HEK293 (cell line): ENCODE data around the gene HOXC5.
A peak's percentile ranks its signal among the peaks of the same experiment; 100 is the strongest.
"Not testable (repeated sequence)": the region's sequence is repeated elsewhere in the genome, so short reads cannot be mapped to it uniquely, and the experiment has no call there.

Experiments used
- CTCF ChIA-PET: fragments of 350-600 bp; formaldehyde crosslinking; extraction: SDS; loops from one replicate; lab custom pipeline; 2021; ENCODE audit warnings: antibody characterized with exemption; lab: Yijun Ruan, JAX
- POLR2A ChIA-PET: fragments of 300-600 bp; formaldehyde crosslinking; extraction: SDS; loops from one replicate; lab custom pipeline; 2020; ENCODE audit warnings: antibody characterized with exemption, inconsistent platforms; lab: Yijun Ruan, JAX
- H3K27ac ChIP-seq: fragments of 200-500 bp; sonication (Bioruptor generic); 2 replicates; pipeline ENCODE4 v1.5.1; 2014; ENCODE audit warnings: low read depth, low read length, control low read depth, inconsistent platforms; ENCODE audit errors: extremely low read depth
- H3K36me3 ChIP-seq, 2 experiments: fragments of 200-500 bp in 1 of 2; sonication (Bioruptor generic) in 1 of 2; 1 replicate in 1 of 2; 2 replicates in 1 of 2; pipeline ENCODE4 v1.5.1; 2014 to 2017; ENCODE audit warnings: inconsistent platforms in 2 of 2, low read length in 2 of 2; ENCODE audit not compliant: control insufficient read depth in 2 of 2, insufficient read depth in 1 of 2
- H3K4me1 ChIP-seq: fragments of 200-500 bp; sonication (Bioruptor generic); 2 replicates; pipeline ENCODE4 v1.5.1; 2014; ENCODE audit warnings: mild to moderate bottlenecking, low read length, inconsistent platforms; ENCODE audit not compliant: control insufficient read depth, insufficient read depth
- H3K4me3 ChIP-seq: 2 replicates; pipeline ENCODE4 v1.5.1; 2011; ENCODE audit warnings: low read depth, mild to moderate bottlenecking, control low read depth, low read length, moderate library complexity
- H3K9me3 ChIP-seq: fragments of 200-500 bp; sonication (Bioruptor generic); 2 replicates; pipeline ENCODE4 v1.5.1; 2014; ENCODE audit warnings: low read depth, low read length, inconsistent platforms; ENCODE audit not compliant: control insufficient read depth, insufficient read depth
- EGR2 ChIP-seq: fragments of 450-650 bp; formaldehyde crosslinking; IDR thresholded peaks from 2 replicates; pipeline ENCODE4 v1.5.1; 2016; ENCODE audit warnings: low read depth, missing biosample characterization, missing genetic modification characterization
- GLIS1 ChIP-seq: fragments of 450-650 bp; formaldehyde crosslinking; IDR thresholded peaks from 2 replicates; pipeline ENCODE4 v1.5.1; 2016; ENCODE audit warnings: missing biosample characterization, missing genetic modification characterization
- PBX3 ChIP-seq: sonication (generic); formaldehyde crosslinking; IDR thresholded peaks from 2 replicates; pipeline ENCODE4 v1.8.1; 2022; ENCODE audit warnings: mild to moderate bottlenecking, moderate library complexity, missing genetic modification reagents
- PRDM2 ChIP-seq: fragments of 450-650 bp; formaldehyde crosslinking; IDR thresholded peaks from 2 replicates; pipeline ENCODE4 v1.5.1; 2016; ENCODE audit warnings: missing biosample characterization, missing genetic modification characterization, borderline replicate concordance
- ZBTB44 ChIP-seq: fragments of 450-650 bp; IDR thresholded peaks from 2 replicates; pipeline ENCODE4 v1.5.1; 2018; ENCODE audit warnings: missing biosample characterization, mild to moderate bottlenecking, missing genetic modification characterization
- ZBTB48 ChIP-seq: fragments of 450-650 bp; formaldehyde crosslinking; IDR thresholded peaks from 2 replicates; pipeline ENCODE4 v1.5.1; 2016; ENCODE audit warnings: missing biosample characterization, missing genetic modification characterization
- ZNF132 ChIP-seq: fragments of 450-650 bp; formaldehyde crosslinking; IDR thresholded peaks from 2 replicates; pipeline ENCODE4 v1.5.1; 2017; ENCODE audit warnings: missing biosample characterization, missing genetic modification characterization, borderline replicate concordance
- ZNF157 ChIP-seq: fragments of 450-650 bp; formaldehyde crosslinking; IDR thresholded peaks from 2 replicates; pipeline ENCODE4 v1.5.1; 2016; ENCODE audit warnings: missing biosample characterization, missing genetic modification characterization
- ZNF221 ChIP-seq: fragments of 450-650 bp; formaldehyde crosslinking; IDR thresholded peaks from 2 replicates; pipeline ENCODE4 v1.5.1; 2017; ENCODE audit warnings: missing biosample characterization, missing genetic modification characterization, borderline replicate concordance
- ZNF24 ChIP-seq: fragments of 450-650 bp; formaldehyde crosslinking; IDR thresholded peaks from 2 replicates; pipeline ENCODE4 v1.5.1; 2016; ENCODE audit warnings: missing biosample characterization, missing genetic modification characterization
- ZNF514 ChIP-seq: fragments of 450-650 bp; formaldehyde crosslinking; IDR thresholded peaks from 2 replicates; pipeline ENCODE4 v1.5.1; 2016; ENCODE audit warnings: missing biosample characterization, missing genetic modification characterization
- ZNF621 ChIP-seq: fragments of 450-650 bp; formaldehyde crosslinking; IDR thresholded peaks from 2 replicates; pipeline ENCODE4 v1.5.1; 2017; ENCODE audit warnings: missing biosample characterization, missing genetic modification characterization
- ZNF654 ChIP-seq: fragments of 450-650 bp; formaldehyde crosslinking; IDR thresholded peaks from 2 replicates; pipeline ENCODE4 v1.5.1; 2016; ENCODE audit warnings: low read depth, missing biosample characterization, missing genetic modification characterization
- ZNF670 ChIP-seq: fragments of 450-650 bp; formaldehyde crosslinking; IDR thresholded peaks from 2 replicates; pipeline ENCODE4 v1.5.1; 2016; ENCODE audit warnings: missing biosample characterization, missing genetic modification characterization, low read depth

The HOXC5 gene

GRCh38 chr12:54040648-54041047, 7.8 kb downstream of the HOXC5 start (continued):
- TF ChIP-seq ZBTB44 (tag by site-specific recombination) (no peak), ZNF157 (tag by site-specific recombination) (no peak), ZBTB48 (tag by site-specific recombination) (peak; percentile 23; the same call in 1 of the 2 replicates), PBX3 (CRISPR knock-in tag) (no peak)

- POLR2A ChIA-PET: interaction anchor here (0.7 to 2.0 kb wide), 3 partner anchors 12 to 24 kb away, joined by 5 to 13 read pairs (median 6); partner anchors contain the start of gene HOXC4
- Histone ChIP-seq H3K4me3 (no peak overlapping the region), H3K4me1 (peaks cover 61% of the 10 kb centered on the region), H3K9me3 (no peaks in the 10 kb centered on the region), H3K36me3 (peaks cover 3 to 12% of the 10 kb centered on the region in 2 experiments; a peak in 2 of 3 replicates), H3K27ac (no peak overlapping the region; the same call in 1 of the 2 replicates)
- CTCF ChIA-PET: interaction anchor here (0.6 to 2.1 kb wide), 10 partner anchors 8 to 159 kb away, joined by 3 to 10 read pairs (median 3); partner anchors contain the start of genes HOXC4, HOXC5 and SMUG1
- TF ChIP-seq ZBTB48 (tag by site-specific recombination) (peak; percentile 7; the same call in 1 of the 2 replicates), ZNF670 (tag by site-specific recombination) (no peak), ZNF621 (no peak)
Observed at GRCh38 chr12:54041097-54041690, 8.3 kb downstream of the HOXC5 start.

GRCh38 chr12:54042033-54042432, 9.2 kb downstream of the HOXC5 start:
- peak; percentile 75 for TF ChIP-seq GLIS1 (tag by site-specific recombination)
- ChIA-PET POLR2A (interaction anchor here (2.0 kb wide), 1 partner anchor 11 kb away, joined by 13 read pairs; the partner anchor contains the start of gene HOXC4), CTCF (interaction anchor here (0.7 to 2.1 kb wide), 5 partner anchors 9 to 94 kb away, joined by 3 to 10 read pairs (median 4); partner anchors contain the start of genes HOXC4 and HOXC5)
- not testable (repeated sequence) for H3K9me3 ChIP-seq, H3K4me3 ChIP-seq, H3K27ac ChIP-seq
- H3K36me3 ChIP-seq: peaks cover 3 to 18% of the 10 kb centered on the region in 2 experiments; a peak in 2 of 3 replicates
- H3K4me1 ChIP-seq: peaks cover 53% of the 10 kb centered on the region

GRCh38 chr12:54042970-54043853, 10.4 kb downstream of the HOXC5 start:
- Histone ChIP-seq H3K4me1 (peaks cover 48% of the 10 kb centered on the region), H3K9me3 (no peaks in the 10 kb centered on the region), H3K36me3 (peaks cover 3 to 29% of the 10 kb centered on the region in 2 experiments; a peak in 2 of 3 replicates), H3K4me3 (no peak overlapping the region), H3K27ac (peak overlapping the region; percentile 52)
- CTCF ChIA-PET: interaction anchor here (0.6 to 2.3 kb wide), 4 partner anchors 11 to 192 kb away, joined by 3 to 10 read pairs (median 4); partner anchors contain the start of gene HOXC5
- POLR2A ChIA-PET: interaction anchor here (0.5 to 0.6 kb wide), 2 partner anchors 82 to 165 kb away, joined by 3 to 6 read pairs; no protein-coding TSS in a partner anchor
- TF ChIP-seq EGR2 (tag by site-specific recombination) (peak; percentile 53; the same call in 1 of the 2 replicates), ZNF654 (tag by site-specific recombination) (no peak), ZNF221 (no peak), ZNF514 (tag by site-specific recombination) (no peak), PRDM2 (no peak), ZNF132 (no peak), ZNF24 (tag by site-specific recombination) (no peak)
